GM12892 (cell line): ENCODE measurements around the gene RIN3.

Experiments
- POLR2A ChIP-seq: IDR thresholded peaks from 2 replicates; pipeline ENCODE4 v1.6.1; 2011; ENCODE audit warnings: low read depth, low read length, control low read depth
- POLR2AphosphoS5 ChIP-seq: IDR thresholded peaks from 2 replicates; pipeline ENCODE4 v1.6.1; 2011; ENCODE audit warnings: low read depth, low read length, control low read depth

DNA sequence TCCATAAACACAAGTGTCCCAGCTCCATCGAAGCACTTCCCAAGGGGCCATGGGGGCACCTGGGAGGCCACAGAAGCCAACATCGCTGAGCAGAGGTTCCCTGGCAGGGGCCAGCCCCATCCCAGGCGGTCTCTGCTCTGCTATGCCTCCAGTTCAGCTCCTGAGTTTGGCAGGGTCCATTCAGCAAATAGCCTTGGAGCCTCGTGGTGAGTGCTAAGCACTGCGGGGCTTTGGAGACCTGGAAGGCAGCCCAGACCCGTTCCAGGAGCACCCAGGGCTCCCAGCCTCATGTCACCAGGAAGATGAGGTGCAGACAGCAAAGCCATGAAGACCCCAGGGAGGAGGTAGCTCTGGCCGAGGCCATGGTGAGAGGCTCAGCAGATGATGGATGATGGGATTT, 125.3 kb downstream of the RIN3 start:
- TF ChIP-seq POLR2AphosphoS5 (no peak), POLR2A (no peak)
